ENCODE measurements around the gene ZNF550.
"Not testable (repeated sequence)": the region's sequence is repeated elsewhere in the genome, so short reads cannot be mapped to it uniquely, and the experiment has no call there.

Gene ZNF550

GRCh38 chr19:57537953-57538547 lies 21.6 kb downstream of the ZNF550 start:
- H3F3A ChIP-seq (ENCODE audit: control insufficient read depth, insufficient read depth): no peaks in the 10 kb centered on the region
- no peaks in the 10 kb centered on the region for H3K4me1 ChIP-seq (ENCODE audit: control insufficient read depth, low read length)
- no peaks in the 10 kb centered on the region for H4K20me1 ChIP-seq (ENCODE audit: control insufficient read depth, insufficient read depth, low read depth, low read length)
- H3K79me2 ChIP-seq (ENCODE audit: control insufficient read depth, low read length): no peaks in the 10 kb centered on the region
- H3K9me2 ChIP-seq (replicated peaks; ENCODE audit: control insufficient read depth, low read length): no peaks in the 10 kb centered on the region
- no peak overlapping the region for H3K27ac ChIP-seq (ENCODE audit: low read depth, low read length)
- H3K4me3 ChIP-seq (ENCODE audit: low read length): no peak overlapping the region
- no peak for TF ChIP-seq EZH2phosphoT487 (IDR thresholded peaks at IDR 0.05; ENCODE audit: borderline replicate concordance, low read length)
- TF ChIP-seq CTCF (IDR thresholded peaks at IDR 0.05; ENCODE audit: low read depth, low read length, poor library complexity, severe bottlenecking): no peak
- H3K27me3 ChIP-seq (ENCODE audit: control insufficient read depth, low read length): no peaks in the 10 kb centered on the region
- H3K4me2 ChIP-seq (ENCODE audit: low read length): no peak overlapping the region
- peaks cover 3% of the 10 kb centered on the region; the same call in 1 of the 2 replicates for H3K36me3 ChIP-seq (ENCODE audit: control insufficient read depth, low read length)
- H3K9me3 ChIP-seq (ENCODE audit: control insufficient read depth, insufficient read depth, low read length): peaks cover 62% of the 10 kb centered on the region

- Histone ChIP-seq H3K36me3 (ENCODE audit: control insufficient read depth, low read length) (no peaks in the 10 kb centered on the region), H3K27ac (ENCODE audit: low read depth, low read length) (no peak within 1 kb of the TSS)
- no peak for TF ChIP-seq EZH2phosphoT487 (IDR thresholded peaks at IDR 0.05; ENCODE audit: borderline replicate concordance, low read length)
Observed at GRCh38 chr19:57527136-57527881, 32.4 kb downstream of the ZNF550 start, which contains the start of gene ZNF549. Gene ZNF549, plus strand, starts transcription at chr19:57527356. Its CDS starts 218 bp downstream, at chr19:57527574.

GRCh38 chr19:57518021-57518420 lies 41.6 kb downstream of the ZNF550 start:
- not testable (repeated sequence) for H4K20me1 ChIP-seq (ENCODE audit: control insufficient read depth, insufficient read depth, low read depth, low read length); H3K36me3 ChIP-seq (ENCODE audit: control insufficient read depth, low read length); H3K4me2 ChIP-seq (ENCODE audit: low read length); H3F3A ChIP-seq (ENCODE audit: control insufficient read depth, insufficient read depth); H3K4me3 ChIP-seq (ENCODE audit: low read length); H3K27ac ChIP-seq (ENCODE audit: low read depth, low read length); H3K27me3 ChIP-seq (ENCODE audit: control insufficient read depth, low read length); H3K4me1 ChIP-seq (ENCODE audit: control insufficient read depth, low read length); H3K79me2 ChIP-seq (ENCODE audit: control insufficient read depth, low read length); H3K9me2 ChIP-seq (replicated peaks; ENCODE audit: control insufficient read depth, low read length)
- H3K9me3 ChIP-seq (ENCODE audit: control insufficient read depth, insufficient read depth, low read length): peaks cover 37% of the 10 kb centered on the region; the same call in 1 of the 2 replicates

More at GRCh38 chr19:57527136-57527881, 32.4 kb downstream of the ZNF550 start, which contains the start of gene ZNF549:
- Histone ChIP-seq H3F3A (ENCODE audit: control insufficient read depth, insufficient read depth) (no peaks in the 10 kb centered on the region), H3K9me3 (ENCODE audit: control insufficient read depth, insufficient read depth, low read length) (peaks cover 31% of the 10 kb centered on the region), H3K4me3 (ENCODE audit: low read length) (peak within 1 kb of the TSS; percentile 73), H4K20me1 (ENCODE audit: control insufficient read depth, insufficient read depth, low read depth, low read length) (no peaks in the 10 kb centered on the region), H3K4me1 (ENCODE audit: control insufficient read depth, low read length) (peaks cover 8% of the 10 kb centered on the region), H3K9me2 (replicated peaks; ENCODE audit: control insufficient read depth, low read length) (no peaks in the 10 kb centered on the region), H3K79me2 (ENCODE audit: control insufficient read depth, low read length) (no peaks in the 10 kb centered on the region), H3K4me2 (ENCODE audit: low read length) (peak within 1 kb of the TSS; percentile 68), H3K27me3 (ENCODE audit: control insufficient read depth, low read length) (no peaks in the 10 kb centered on the region)

GRCh38 chr19:57515255-57515654 lies 44.4 kb downstream of the ZNF550 start:
- Histone ChIP-seq H4K20me1 (ENCODE audit: control insufficient read depth, insufficient read depth, low read depth, low read length) (no peaks in the 10 kb centered on the region), H3K4me1 (ENCODE audit: control insufficient read depth, low read length) (no peaks in the 10 kb centered on the region), H3K36me3 (ENCODE audit: control insufficient read depth, low read length) (no peaks in the 10 kb centered on the region), H3K27ac (ENCODE audit: low read depth, low read length) (no peak overlapping the region), H3K9me3 (ENCODE audit: control insufficient read depth, insufficient read depth, low read length) (peaks cover 36% of the 10 kb centered on the region; the same call in 1 of the 2 replicates), H3F3A (ENCODE audit: control insufficient read depth, insufficient read depth) (no peaks in the 10 kb centered on the region), H3K27me3 (ENCODE audit: control insufficient read depth, low read length) (no peaks in the 10 kb centered on the region), H3K79me2 (ENCODE audit: control insufficient read depth, low read length) (no peaks in the 10 kb centered on the region), H3K4me2 (ENCODE audit: low read length) (no peak overlapping the region), H3K9me2 (replicated peaks; ENCODE audit: control insufficient read depth, low read length) (no peaks in the 10 kb centered on the region), H3K4me3 (ENCODE audit: low read length) (no peak overlapping the region)
- TF ChIP-seq EZH2phosphoT487 (IDR thresholded peaks at IDR 0.05; ENCODE audit: borderline replicate concordance, low read length): no peak
- TF ChIP-seq CTCF (IDR thresholded peaks at IDR 0.05; ENCODE audit: low read depth, low read length, poor library complexity, severe bottlenecking): no peak

All from DOHH2 (cell line).